Measurements from ENCODE around the gene SHKBP1.
A peak's percentile ranks its signal among the peaks of the same experiment; 100 is the strongest.

The SHKBP1 gene

DNA sequence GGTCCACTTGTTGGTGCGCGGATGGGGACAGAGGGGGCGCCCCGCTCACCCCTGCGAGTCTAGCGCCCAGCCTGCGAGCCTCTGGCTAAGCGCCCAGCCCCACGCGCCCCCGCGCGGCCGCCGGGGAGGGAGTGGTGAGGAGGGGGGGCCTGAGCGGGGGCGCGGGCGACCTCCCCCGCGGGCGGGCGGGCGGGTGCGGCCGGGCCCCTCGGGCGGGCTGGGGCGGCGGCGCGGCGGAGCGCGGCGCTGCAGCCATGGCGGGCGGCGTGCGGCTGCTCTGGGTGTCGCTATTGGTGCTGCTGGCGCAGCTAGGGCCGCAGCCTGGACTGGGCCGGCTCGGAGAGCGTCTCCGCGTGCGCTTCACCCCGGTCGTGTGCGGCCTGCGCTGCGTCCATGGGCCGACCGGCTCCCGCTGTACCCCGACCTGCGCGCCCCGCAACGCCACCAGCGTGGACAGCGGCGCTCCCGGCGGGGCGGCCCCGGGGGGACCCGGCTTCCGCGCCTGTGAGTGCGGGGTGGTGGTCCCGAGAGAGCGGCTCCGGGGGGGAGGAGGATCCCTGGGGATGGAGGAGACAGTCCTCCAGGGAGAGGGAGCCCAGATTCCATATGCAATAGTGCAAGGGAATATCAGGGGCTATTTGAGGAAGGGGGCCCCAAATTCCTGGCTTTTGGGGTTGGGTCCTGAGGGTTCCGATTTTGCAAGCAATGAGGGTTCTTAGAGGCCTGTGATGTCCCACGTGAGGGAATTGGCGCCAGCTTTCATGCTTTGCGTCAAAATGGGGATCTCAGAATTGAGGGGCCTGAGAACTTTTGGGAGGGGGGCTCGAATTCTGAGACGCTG is 24.7 kb downstream of the SHKBP1 start, which contains the start of gene LTBP4:
TSS of gene LTBP4 (plus strand) at position 236 of the 841 bp plus-strand sequence. CDS start at position 255, 19 bp downstream.
- peak; percentile 62 for DNase-seq (ENCODE audit: low spot score)

DNA sequence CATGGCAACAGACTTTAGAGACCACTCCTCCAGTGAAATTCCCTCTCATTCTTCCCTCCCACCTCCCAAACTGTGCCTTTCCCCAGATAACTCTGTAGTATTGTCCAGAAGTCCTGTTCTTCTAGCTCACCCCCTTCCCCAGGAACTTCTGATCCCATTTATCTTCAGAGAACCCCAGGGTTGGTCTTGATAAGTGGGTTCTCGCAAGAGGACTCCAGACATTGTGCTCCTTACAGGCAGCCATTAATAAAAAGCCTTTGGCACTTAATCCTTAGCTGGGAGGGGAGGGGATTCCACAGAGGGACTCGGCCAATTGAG is 26.4 kb downstream of the SHKBP1 start:
- DNase-seq (ENCODE audit: low spot score) = no peak

DNA sequence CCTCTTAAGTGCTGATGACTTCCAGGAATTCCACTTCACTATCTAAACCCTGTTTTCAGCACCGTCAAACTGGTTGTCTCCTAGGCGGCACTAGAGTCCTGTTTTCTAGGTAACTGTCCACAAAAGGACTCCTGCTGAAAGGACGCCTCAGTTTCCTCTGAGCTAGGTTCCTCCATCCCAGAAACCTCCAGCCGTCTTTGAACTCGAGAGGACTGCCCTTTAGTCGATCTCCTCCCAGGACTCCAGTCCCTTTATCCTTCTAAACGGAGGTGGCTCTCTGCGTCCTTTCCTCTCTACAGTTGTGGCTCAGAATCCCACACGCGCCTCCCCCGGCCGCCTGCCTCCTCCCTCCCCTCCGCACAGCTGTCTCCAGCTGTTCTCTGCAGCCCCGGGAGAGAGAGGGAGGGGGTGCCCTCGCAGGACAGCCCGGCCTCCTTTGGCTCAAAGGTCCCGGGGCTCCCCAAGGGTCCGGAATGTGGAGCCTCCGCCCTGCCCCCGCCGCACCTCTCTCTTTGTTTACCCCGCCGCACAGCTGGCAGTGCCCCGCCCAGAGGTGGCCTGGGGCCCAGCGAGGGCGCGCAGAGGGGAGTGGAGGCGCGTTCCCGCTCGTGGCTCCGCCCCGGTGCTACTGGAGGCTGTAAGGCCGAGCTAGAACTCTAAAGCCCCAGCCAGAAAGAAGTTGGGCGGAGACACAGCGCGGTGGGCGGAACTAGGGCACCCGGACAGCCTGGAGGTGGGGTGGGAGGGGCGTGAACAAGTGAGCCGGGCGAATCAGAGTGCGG is 26.9 kb downstream of the SHKBP1 start:
- peak; percentile 98 for DNase-seq (ENCODE audit: low spot score)

DNA sequence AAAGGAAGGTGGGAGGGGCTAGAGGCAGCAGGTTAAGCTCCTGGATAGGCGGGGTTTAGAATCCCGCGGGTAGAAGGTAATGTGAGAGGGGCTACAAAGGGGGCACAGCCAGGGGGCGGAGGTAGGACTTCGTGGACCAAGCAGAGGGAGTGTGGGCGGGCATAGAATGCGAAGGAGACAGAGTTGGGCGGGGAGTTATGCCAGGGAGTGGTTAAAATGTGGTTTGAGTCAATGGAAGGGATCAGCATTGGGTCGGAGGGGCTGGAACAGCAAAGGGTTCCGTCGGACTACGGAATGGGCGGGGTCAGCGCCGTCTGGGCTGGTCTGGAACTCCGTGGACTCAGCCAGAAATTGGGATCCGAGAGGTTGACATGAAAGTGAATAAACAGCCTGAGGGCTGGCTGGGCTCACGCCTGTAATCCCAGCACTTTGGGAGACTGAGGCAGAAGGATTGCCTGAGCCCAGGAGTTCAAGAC is 27.5 kb downstream of the SHKBP1 start:
- no peak for DNase-seq (ENCODE audit: low spot score)

DNA sequence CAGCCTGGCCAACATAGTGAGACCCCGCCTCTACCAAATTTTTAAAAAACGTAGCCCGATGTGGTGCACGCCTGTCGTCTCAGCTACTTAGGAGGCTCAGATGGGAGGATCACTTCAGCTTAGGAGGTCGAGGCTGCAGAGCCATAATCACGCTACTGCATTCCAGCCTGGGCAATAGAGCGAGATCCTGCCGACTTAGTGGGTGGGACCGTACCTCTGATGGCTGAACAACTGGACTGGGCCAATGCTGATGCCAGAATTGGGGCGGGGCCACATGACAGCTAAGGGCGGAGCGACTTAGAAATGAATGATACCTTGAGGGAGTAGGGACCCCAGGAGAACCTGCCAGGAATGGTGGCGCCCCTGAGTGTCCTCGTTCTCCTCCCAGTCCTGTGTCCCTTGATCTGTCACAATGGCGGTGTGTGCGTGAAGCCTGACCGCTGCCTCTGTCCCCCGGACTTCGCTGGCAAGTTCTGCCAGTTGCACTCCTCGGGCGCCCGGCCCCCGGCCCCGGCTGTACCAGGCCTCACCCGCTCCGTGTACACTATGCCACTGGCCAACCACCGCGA is 28.1 kb downstream of the SHKBP1 start:
- no peak for DNase-seq (ENCODE audit: low spot score)

DNA sequence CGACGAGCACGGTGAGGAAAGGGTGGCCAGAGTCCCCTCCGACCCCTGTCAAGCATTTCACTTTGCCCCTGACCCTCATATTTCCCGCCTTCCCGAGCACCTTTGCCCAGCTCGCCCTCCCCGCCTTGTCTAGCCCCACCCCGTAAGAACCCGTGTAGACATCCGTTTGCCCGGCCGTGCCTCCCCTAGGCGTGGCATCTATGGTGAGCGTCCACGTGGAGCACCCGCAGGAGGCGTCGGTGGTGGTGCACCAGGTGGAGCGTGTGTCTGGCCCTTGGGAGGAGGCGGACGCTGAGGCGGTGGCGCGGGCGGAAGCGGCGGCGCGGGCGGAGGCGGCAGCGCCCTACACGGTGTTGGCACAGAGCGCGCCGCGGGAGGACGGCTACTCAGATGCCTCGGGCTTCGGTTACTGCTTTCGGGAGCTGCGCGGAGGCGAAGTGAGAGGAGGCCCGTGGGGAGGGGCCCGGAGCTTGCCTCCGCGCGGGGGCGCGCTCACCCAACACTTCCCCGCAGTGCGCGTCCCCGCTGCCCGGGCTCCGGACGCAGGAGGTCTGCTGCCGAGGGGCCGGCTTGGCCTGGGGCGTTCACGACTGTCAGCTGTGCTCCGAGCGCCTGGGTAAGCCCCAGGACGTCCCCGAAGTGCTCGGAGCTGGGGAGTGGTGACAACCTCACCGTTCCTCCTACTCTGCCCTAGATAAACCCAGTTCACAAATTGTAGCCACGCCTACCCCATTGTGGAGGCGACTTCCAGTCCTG is 28.7 kb downstream of the SHKBP1 start:
- peak; percentile 73 for DNase-seq (ENCODE audit: low spot score)

DNA sequence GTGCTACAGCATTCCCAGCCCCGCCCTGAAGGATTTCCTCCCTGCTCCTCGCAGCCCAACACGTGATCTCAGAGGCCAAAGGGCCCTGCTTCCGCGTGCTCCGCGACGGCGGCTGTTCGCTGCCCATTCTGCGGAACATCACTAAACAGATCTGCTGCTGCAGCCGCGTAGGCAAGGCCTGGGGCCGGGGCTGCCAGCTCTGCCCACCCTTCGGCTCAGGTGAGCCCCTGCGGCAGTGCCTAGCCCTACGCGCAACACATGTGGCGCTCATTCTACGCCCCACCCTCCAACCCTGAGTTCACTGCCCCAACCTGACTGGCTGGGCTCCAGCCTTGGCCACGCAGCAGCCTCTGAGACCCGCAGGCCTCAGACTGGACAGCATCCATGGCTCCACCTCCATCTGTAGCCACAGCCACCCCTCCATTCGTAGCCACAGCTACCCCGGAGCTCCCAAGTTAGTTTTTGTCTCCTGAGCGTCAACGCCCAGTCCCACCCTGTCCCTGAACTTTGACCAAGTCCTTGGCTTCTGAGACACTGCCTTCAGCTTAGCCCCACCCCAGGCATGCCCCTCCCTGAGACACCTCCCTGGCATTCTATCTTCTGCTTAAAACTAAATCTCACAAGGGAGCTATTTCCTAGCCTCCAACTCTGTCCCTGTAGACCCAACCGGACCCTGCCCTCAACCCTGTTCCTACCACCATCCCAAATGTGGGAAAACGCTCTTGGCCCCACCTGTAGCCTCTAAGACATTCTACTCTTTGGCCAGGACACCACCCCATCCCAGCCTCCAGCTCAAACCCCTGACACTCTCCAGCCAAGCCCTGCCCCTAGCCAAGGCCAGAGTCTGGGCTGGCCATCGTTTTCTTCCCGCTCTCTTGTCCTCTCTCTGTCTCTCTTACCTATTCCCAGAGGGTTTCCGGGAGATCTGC is 30.9 kb downstream of the SHKBP1 start:
- no peak for DNase-seq (ENCODE audit: low spot score)

DNA sequence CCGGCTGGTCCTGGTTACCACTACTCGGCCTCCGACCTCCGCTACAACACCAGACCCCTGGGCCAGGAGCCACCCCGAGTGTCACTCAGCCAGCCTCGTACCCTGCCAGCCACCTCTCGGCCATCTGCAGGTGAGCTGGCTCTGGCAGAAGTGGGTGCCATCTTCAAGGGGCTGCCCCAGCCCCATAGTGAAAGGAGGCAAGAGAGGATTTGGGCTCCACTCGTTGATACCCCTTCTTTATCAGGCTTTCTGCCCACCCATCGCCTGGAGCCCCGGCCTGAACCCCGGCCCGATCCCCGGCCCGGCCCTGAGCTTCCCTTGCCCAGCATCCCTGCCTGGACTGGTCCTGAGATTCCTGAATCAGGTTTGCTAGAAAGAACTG is 31.6 kb downstream of the SHKBP1 start:
- DNase-seq (ENCODE audit: low spot score) = no peak

DNA sequence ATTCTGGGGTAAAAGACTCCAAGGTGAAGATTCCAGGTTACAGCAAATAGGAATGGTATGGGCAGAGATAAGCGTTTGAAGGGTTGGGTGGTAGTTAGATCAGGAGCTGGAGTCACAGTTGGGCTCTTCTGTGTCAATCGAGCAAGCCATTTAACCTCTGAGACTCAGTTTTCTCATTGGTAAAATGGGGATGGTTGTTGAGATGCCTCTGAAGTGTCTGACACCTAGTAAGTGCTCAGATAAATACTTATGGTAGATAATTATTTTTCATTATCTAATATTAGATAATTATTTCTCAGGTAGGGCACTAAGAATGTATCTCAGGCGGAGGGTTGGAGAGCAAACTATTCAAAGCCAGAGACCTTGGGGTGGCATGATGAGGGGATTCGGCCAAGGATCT is 32.3 kb downstream of the SHKBP1 start:
- DNase-seq (ENCODE audit: low spot score) = no peak

DNA sequence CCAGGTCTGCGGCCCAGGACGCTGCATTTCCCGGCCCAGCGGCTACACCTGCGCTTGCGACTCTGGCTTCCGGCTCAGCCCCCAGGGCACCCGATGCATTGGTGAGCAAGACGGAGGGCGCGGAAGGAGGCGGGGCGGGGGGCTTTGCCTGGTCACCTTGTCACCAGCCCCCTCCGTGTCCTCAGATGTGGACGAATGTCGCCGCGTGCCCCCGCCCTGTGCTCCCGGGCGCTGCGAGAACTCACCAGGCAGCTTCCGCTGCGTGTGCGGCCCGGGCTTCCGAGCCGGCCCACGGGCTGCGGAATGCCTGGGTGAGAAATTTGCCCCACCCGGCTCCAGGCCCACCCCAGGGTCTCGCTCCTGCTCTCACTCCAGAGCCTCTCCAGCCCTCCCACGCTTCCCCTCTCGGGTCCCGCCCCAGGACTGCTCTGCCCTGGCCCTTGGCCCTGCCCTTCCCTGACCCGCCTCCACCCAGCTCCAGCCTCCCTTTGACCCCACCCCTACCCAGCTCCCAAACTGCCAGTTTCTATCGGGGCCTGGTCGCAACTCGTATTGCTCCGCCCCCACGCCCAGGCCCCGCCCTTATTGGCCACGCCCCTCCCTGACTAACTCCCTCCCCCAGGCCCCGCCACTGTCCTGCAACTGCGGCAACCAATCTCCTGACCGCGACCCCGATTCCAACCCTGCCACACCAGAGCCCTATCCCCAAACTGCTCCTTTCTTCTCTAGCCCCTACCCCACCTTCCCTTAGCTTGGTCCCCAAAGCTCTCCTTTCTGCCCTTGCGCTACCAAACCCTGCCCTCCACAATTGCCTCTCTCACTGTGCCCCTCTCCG is 33.1 kb downstream of the SHKBP1 start:
- DNase-seq (ENCODE audit: low spot score) = peak; percentile 94

DNA sequence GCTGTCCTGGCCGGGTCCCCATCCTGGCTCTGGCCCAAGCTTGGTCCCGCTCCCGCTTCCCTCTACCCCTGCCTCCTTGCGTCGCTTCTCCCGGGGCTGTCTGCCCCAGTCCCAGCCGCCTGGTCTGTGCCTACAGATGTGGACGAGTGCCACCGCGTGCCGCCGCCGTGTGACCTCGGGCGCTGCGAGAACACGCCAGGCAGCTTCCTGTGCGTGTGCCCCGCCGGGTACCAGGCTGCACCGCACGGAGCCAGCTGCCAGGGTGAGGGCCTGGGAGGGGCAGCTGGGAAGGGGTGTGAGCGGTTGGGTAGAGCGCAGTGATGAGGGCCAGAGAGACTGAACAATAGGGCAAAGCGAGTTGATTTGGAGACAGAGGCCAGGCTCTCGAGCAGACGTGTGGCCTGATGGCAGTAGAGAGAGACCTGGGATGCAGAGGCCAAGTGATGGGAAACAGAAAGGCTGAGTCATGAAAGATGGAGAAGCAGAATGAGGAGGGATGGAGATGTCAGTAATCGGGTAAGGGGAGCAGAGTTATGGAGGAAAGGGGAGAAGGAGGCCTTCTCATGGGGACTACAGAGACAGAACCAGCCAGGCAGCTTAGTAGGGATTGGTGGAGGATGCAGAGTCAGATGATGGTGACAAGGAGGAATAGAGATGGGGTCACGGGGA is 33.9 kb downstream of the SHKBP1 start:
- DNase-seq (ENCODE audit: low spot score) = no peak

DNA sequence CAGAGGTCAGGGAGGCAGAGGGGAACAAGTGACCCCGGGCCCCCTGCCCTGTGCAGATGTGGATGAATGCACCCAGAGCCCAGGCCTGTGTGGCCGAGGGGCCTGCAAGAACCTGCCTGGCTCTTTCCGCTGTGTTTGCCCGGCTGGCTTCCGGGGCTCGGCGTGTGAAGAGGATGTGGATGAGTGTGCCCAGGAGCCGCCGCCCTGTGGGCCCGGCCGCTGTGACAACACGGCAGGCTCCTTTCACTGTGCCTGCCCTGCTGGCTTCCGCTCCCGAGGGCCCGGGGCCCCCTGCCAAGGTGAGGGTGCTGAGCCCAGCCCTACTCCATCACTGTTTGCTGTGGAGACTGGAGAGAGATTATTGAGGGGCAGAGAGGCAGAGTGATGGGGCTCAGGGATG is 34.4 kb downstream of the SHKBP1 start:
- DNase-seq (ENCODE audit: low spot score) = peak; percentile 47

DNA sequence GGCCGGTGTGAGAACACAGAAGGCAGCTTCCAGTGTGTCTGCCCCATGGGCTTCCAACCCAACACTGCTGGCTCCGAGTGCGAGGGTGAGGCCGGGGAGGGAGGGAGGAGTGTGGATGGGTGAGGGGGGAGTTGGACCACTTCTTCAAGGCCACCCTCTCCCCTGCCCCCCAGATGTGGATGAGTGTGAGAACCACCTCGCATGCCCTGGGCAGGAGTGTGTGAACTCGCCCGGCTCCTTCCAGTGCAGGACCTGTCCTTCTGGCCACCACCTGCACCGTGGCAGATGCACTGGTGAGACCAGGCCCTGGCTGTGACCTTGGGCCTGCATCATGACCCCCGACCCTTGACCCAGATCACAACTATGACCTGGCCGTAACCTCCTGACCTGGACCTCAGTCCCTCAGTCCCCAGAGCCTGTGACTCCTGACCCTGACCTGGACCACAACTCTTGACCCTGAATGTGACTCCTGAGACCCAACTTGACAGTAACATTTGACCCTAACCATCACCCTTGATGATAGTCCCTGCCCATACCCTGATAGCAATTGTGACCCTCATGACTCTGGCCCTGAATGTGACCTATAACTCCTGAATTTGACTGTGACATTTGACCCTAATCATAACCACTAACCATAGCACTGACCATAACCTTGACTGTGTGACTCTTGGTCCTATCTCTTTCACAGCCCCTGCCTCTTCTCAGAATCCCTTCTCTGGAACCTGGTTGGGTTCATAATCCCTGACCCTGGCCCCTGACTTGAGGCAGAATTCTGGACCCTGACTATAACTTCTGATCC is 35.4 kb downstream of the SHKBP1 start:
- DNase-seq (ENCODE audit: low spot score) = peak; percentile 47

DNA sequence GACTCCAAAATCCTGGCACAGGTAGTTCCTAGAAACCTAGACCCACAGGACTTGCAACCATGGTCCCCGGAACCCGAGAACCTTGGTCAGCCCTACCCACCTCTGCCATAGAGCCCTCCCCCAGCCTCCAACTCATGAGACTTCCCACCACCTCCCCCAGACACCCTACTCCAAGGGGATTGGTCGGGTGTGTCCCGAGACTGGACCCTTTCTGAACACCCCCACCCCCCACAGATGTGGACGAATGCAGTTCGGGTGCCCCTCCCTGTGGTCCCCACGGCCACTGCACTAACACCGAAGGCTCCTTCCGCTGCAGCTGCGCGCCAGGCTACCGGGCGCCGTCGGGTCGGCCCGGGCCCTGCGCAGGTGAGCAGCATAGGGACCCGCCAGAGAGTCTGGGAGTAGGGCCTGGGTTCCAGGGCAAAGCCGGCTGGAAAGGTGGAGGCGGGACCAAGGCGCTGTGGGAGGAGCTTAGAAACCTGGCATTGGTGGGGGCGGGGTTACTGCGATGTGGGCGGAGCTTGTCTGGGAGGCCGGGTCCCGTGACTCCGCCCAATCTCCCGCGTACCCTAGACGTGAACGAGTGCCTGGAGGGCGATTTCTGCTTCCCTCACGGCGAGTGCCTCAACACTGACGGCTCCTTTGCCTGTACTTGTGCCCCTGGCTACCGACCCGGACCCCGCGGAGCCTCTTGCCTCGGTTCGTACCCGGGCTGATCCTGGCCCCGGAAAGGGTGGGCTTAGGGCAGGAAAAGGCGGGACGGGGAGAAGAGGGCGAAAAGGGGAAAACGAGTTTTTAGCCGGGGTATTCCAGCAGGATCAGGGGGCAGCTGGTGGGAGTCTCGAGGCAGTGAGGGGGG is 36.4 kb downstream of the SHKBP1 start:
- DNase-seq (ENCODE audit: low spot score) = peak; percentile 91

DNA sequence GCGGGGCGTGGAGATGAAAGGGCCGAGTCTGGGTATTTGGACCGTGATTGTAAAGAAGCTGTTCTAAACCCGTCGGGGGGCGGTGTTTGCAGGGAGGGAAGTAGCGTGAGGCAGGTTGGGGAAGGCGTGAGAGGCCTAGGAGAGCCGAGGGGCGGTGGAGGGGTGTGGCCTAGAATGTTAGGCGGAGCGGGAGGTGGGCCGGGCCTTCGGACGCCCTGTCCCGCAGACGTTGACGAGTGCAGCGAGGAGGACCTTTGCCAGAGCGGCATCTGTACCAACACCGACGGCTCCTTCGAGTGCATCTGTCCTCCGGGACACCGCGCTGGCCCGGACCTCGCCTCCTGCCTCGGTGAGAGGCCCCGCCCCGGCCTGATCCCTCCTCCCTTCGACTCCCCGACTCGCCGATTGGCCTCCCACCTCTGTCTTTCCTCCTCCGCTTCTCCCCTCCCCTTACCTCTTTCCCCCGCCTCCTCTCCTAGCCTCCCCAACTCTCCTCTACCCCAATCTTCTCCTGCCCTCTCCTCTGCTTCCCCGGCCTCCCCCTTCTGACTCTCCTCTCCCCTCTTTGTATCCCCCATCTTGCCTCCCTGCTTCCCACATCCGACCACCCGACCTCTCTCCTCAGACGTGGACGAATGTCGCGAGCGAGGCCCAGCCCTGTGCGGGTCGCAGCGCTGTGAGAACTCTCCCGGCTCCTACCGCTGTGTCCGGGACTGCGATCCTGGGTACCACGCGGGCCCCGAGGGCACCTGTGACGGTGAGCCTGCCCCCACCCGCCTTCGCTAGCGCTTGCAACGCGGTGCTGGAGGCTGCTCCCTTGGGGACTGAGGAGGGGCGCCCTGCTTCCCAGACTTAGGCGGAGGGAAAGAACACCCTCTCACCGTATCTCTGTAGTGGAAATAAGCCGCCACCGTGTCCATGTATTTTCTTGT is 37.3 kb downstream of the SHKBP1 start:
- peak; percentile 87 for DNase-seq (ENCODE audit: low spot score)

DNA sequence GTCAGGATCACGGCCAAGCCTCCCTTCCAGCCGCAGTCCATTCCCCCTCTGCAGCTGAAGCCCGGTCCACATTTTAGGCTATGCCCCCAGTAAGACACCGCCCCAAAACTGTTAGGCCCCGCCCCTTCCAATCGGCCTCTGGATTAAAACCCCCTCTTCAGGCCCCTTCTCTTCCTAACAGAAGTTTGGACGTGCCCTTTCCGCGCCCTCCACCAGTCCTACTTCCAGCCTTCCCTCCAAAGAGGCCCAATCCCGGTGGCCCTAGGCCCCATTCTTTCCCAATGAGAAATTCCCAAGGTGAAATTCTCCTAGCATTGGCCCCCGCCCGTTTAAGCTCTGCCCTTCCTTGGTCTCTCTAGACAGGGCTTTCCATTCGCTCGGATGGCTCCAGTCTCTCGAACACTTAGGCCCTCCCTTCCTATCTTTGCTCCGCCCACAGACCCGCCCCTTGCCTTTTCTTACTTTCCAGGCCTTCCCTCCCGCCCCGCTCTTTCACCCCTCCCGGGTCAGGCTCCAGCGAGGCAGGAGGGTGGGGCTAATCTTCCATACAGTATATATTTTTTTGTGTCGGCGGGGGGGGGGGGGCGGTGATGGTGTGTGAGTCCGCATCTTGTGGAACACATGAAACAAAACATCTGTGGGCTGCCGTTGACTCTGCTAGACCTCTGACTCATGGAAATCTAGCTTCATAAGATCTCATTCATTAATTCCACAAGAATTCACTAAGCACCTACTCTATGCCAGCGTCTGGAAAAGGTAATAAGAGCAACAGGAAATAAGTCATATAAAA is 38.1 kb downstream of the SHKBP1 start:
- DNase-seq (ENCODE audit: low spot score) = peak; percentile 86

Measured in ecto neural progenitor cell (in vitro differentiated cells).